Measurements from ENCODE around the gene SORT1. TPM values are rescaled to one million over a fixed set of nuclear protein-coding genes. Genes with fewer than 3 reads are reported as not detected.

The SORT1 gene
- total RNA-seq, 1 donor: 48.5 TPM

DNA sequence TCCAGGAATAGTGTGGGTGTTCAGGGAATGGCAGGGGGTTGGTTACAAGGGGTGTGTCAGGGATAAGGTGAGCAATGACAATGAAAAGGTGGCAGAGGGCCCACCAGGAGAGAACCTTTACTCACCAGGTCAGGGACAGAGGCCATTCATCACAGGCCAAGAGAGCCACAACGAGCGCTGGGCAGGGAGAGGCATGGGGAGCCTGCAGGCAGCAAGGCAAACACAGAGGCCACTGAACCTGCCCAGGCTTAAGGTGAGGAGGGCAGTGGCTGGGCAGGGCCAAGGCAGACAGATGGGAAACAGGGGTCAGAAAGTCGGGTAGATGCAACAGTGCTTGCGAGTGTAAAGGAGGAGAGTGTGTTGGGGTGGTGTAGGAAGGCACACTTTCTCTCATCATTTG lies 62.6 kb downstream of the SORT1 start:
- Histone ChIP-seq H3K4me2 (ENCODE audit: insufficient read depth, low read length) (no peak overlapping the region), H3K9me3 (ENCODE audit: low read depth, low read length) (peaks cover 5% of the 10 kb centered on the region), H3K4me3 (ENCODE audit: insufficient read depth, low read length) (no peak overlapping the region), H3K27me3 (ENCODE audit: insufficient read depth, low read length) (no peaks in the 10 kb centered on the region), H3K36me3 (ENCODE audit: insufficient read depth, low read length) (peaks cover 37% of the 10 kb centered on the region), H3K79me2 (ENCODE audit: insufficient read depth, low read length) (no peaks in the 10 kb centered on the region), H3K27ac (ENCODE audit: low read depth, low read length) (no peak overlapping the region), H4K20me1 (ENCODE audit: insufficient read depth, low read length) (no peaks in the 10 kb centered on the region), H2AFZ (ENCODE audit: low read length) (no peak overlapping the region), H3K4me1 (ENCODE audit: insufficient read depth, low read length) (no peaks in the 10 kb centered on the region)
- no peak for DNase-seq (ENCODE audit: insufficient read length, low spot score, missing footprints)
- TF ChIP-seq CTCF (IDR thresholded peaks at IDR 0.05; ENCODE audit: extremely low read depth, low read depth, low read length): no peak

- H3K27me3 ChIP-seq (ENCODE audit: insufficient read depth, low read length): no peaks in the 10 kb centered on the region
- H3K4me3 ChIP-seq (ENCODE audit: insufficient read depth, low read length): no peak overlapping the region
- H4K20me1 ChIP-seq (ENCODE audit: insufficient read depth, low read length): no peaks in the 10 kb centered on the region
- no peak overlapping the region for H3K4me2 ChIP-seq (ENCODE audit: insufficient read depth, low read length)
- no peaks in the 10 kb centered on the region for H3K79me2 ChIP-seq (ENCODE audit: insufficient read depth, low read length)
- H2AFZ ChIP-seq (ENCODE audit: low read length): no peak overlapping the region
- no peak overlapping the region for H3K27ac ChIP-seq (ENCODE audit: low read depth, low read length)
- H3K36me3 ChIP-seq (ENCODE audit: insufficient read depth, low read length): peaks cover 38% of the 10 kb centered on the region
- no peak for DNase-seq (ENCODE audit: insufficient read length, low spot score, missing footprints)
- no peak for TF ChIP-seq CTCF (IDR thresholded peaks at IDR 0.05; ENCODE audit: extremely low read depth, low read depth, low read length)
- H3K4me1 ChIP-seq (ENCODE audit: insufficient read depth, low read length): no peaks in the 10 kb centered on the region
- H3K9me3 ChIP-seq (ENCODE audit: low read depth, low read length): peaks cover 5% of the 10 kb centered on the region
Measured at GRCh38 chr1:109331113-109331512, 66.6 kb downstream of the SORT1 start.

DNA sequence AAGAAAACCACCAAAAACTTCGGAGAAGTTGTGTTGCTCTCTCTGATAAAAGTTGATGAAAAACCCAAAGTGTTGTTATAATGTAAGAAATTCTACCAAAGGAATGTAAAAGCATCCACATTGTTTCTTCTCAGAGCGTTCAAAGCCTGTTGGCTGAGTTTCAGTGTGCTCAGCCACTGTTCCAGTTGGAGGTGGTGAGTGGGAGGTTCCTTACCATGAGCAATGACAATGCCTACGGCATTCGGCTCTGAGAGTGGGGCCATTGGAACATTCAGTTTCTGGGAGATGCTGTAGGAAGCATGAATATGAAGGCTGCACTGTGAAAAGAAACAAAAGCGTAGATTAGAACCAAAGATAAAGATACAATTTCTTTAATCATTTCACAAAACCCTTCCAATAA lies 70.4 kb downstream of the SORT1 start:
- H3K9me3 ChIP-seq (ENCODE audit: low read depth, low read length): peaks cover 5% of the 10 kb centered on the region
- no peak overlapping the region for H3K4me2 ChIP-seq (ENCODE audit: insufficient read depth, low read length)
- no peaks in the 10 kb centered on the region for H3K27me3 ChIP-seq (ENCODE audit: insufficient read depth, low read length)
- no peak overlapping the region for H2AFZ ChIP-seq (ENCODE audit: low read length)
- H3K79me2 ChIP-seq (ENCODE audit: insufficient read depth, low read length): no peaks in the 10 kb centered on the region
- H3K4me3 ChIP-seq (ENCODE audit: insufficient read depth, low read length): no peak overlapping the region
- no peaks in the 10 kb centered on the region for H4K20me1 ChIP-seq (ENCODE audit: insufficient read depth, low read length)
- no peak for TF ChIP-seq CTCF (IDR thresholded peaks at IDR 0.05; ENCODE audit: extremely low read depth, low read depth, low read length)
- peaks cover 33% of the 10 kb centered on the region for H3K36me3 ChIP-seq (ENCODE audit: insufficient read depth, low read length)
- no peak overlapping the region for H3K27ac ChIP-seq (ENCODE audit: low read depth, low read length)
- H3K4me1 ChIP-seq (ENCODE audit: insufficient read depth, low read length): no peaks in the 10 kb centered on the region
- no peak for DNase-seq (ENCODE audit: insufficient read length, low spot score, missing footprints)

GRCh38 chr1:109322974-109323373 lies 74.7 kb downstream of the SORT1 start:
- no peak for DNase-seq (ENCODE audit: insufficient read length, low spot score, missing footprints)
- Histone ChIP-seq H3K79me2 (ENCODE audit: insufficient read depth, low read length) (no peaks in the 10 kb centered on the region), H3K4me2 (ENCODE audit: insufficient read depth, low read length) (no peak overlapping the region), H3K9me3 (ENCODE audit: low read depth, low read length) (no peaks in the 10 kb centered on the region), H2AFZ (ENCODE audit: low read length) (no peak overlapping the region), H3K4me3 (ENCODE audit: insufficient read depth, low read length) (no peak overlapping the region), H3K27ac (ENCODE audit: low read depth, low read length) (no peak overlapping the region), H3K36me3 (ENCODE audit: insufficient read depth, low read length) (peaks cover 38% of the 10 kb centered on the region), H3K4me1 (ENCODE audit: insufficient read depth, low read length) (no peaks in the 10 kb centered on the region), H3K27me3 (ENCODE audit: insufficient read depth, low read length) (no peaks in the 10 kb centered on the region), H4K20me1 (ENCODE audit: insufficient read depth, low read length) (no peaks in the 10 kb centered on the region)
- TF ChIP-seq CTCF (IDR thresholded peaks at IDR 0.05; ENCODE audit: extremely low read depth, low read depth, low read length): no peak

All from osteoblast (primary cell).